ENCODE data around the gene PARVA.

- TF ChIP-seq CTCF (IDR thresholded peaks at IDR 0.05; ENCODE audit: insufficient read depth, low read depth, low read length) (no peak), EZH2 (IDR thresholded peaks at IDR 0.05; ENCODE audit: insufficient read depth, low read length) (no peak)
Observed at GRCh38 chr11:12523180-12523924, 146.0 kb downstream of the PARVA start.

Measured in astrocyte (in vitro differentiated cells and primary cell).